GM18511 (cell line): ENCODE results near the gene FAM131B.
"Not testable (repeated sequence)": the region's sequence is repeated elsewhere in the genome, so short reads cannot be mapped to it uniquely, and the experiment has no call there.

ENCODE experiments used
- ATAC-seq: cut with Tn5 transposase; IDR thresholded peaks from one replicate; pipeline ENCODE4 v1.9.1; 2021; ENCODE audit warnings: mild to moderate bottlenecking, moderate library complexity; ENCODE audit not compliant: unreplicated experiment

The FAM131B gene

GRCh38 chr7:143362131-143363015 is at the start of gene FAM131B:
FAM131B (minus strand) TSS chr7:143362713; CDS start chr7:143362603, 110 bp downstream.
- ATAC-seq, result peak; percentile 51

GRCh38 chr7:143411976-143412708 is 49.6 kb upstream of the FAM131B start:
- ATAC-seq, result no peak

GRCh38 chr7:143410521-143411004 is 48.0 kb upstream of the FAM131B start:
- ATAC-seq, result no peak

GRCh38 chr7:143408686-143409561 is 46.4 kb upstream of the FAM131B start, which contains the start of gene EPHA1:
EPHA1 (minus strand) TSS chr7:143408856; CDS start chr7:143408805, 51 bp downstream.
- no peak for ATAC-seq

- ATAC-seq, result no peak
These were observed 45.8 kb upstream of the FAM131B start for GRCh38 chr7:143408252-143408685.

GRCh38 chr7:143407287-143408251 is 45.1 kb upstream of the FAM131B start:
- no peak for ATAC-seq

- no peak for ATAC-seq
These were observed 43.5 kb upstream of the FAM131B start for GRCh38 chr7:143406002-143406357.

- ATAC-seq, result no peak
These were observed 42.9 kb upstream of the FAM131B start for GRCh38 chr7:143405173-143406001.

GRCh38 chr7:143402233-143402632 is 39.7 kb upstream of the FAM131B start:
- not testable (repeated sequence) for ATAC-seq

GRCh38 chr7:143401265-143401664 is 38.8 kb upstream of the FAM131B start:
- ATAC-seq, result no peak

- ATAC-seq, result no peak
These were observed 37.1 kb upstream of the FAM131B start for GRCh38 chr7:143399642-143400041.

- ATAC-seq, result no peak
These were observed 36.6 kb upstream of the FAM131B start for GRCh38 chr7:143399151-143399550.

GRCh38 chr7:143398616-143399015 is 36.1 kb upstream of the FAM131B start:
- no peak for ATAC-seq

GRCh38 chr7:143397710-143398530 is 35.4 kb upstream of the FAM131B start:
- no peak for ATAC-seq

- no peak for ATAC-seq
These were observed 34.4 kb upstream of the FAM131B start for GRCh38 chr7:143396625-143397556.

- no peak for ATAC-seq
These were observed 33.7 kb upstream of the FAM131B start for GRCh38 chr7:143396182-143396581.
